GM12892 (cell line): ENCODE measurements around the gene YY1.

ENCODE experiments used
- POLR2A ChIP-seq: IDR thresholded peaks from 2 replicates; pipeline ENCODE4 v1.6.1; 2011; ENCODE audit warnings: low read depth, low read length, control low read depth
- POLR2AphosphoS5 ChIP-seq: IDR thresholded peaks from 2 replicates; pipeline ENCODE4 v1.6.1; 2011; ENCODE audit warnings: low read depth, low read length, control low read depth

GRCh38 chr14:100213587-100213955 is 25.4 kb upstream of the YY1 start:
- TF ChIP-seq POLR2A = no peak
- TF ChIP-seq POLR2AphosphoS5 = no peak
